GM10847 (cell line): ENCODE data around the gene RAB3D.

ENCODE experiments used
- POLR2A ChIP-seq: IDR thresholded peaks from 2 replicates; pipeline ENCODE4 v1.6.1; 2011; ENCODE audit not compliant: insufficient read length; ENCODE audit errors: extremely low read depth

Gene RAB3D, protein sequence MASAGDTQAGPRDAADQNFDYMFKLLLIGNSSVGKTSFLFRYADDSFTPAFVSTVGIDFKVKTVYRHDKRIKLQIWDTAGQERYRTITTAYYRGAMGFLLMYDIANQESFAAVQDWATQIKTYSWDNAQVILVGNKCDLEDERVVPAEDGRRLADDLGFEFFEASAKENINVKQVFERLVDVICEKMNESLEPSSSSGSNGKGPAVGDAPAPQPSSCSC

GRCh38 chr19:11339254-11340098 is at the start of gene RAB3D:
RAB3D (minus strand) TSS chr19:11339657; CDS start chr19:11337399, 2,258 bp downstream.
- peak; percentile 52 for TF ChIP-seq POLR2A

- no peak for TF ChIP-seq POLR2A
Measured at GRCh38 chr19:11387162-11388034, 47.9 kb upstream of the RAB3D start.

DNA sequence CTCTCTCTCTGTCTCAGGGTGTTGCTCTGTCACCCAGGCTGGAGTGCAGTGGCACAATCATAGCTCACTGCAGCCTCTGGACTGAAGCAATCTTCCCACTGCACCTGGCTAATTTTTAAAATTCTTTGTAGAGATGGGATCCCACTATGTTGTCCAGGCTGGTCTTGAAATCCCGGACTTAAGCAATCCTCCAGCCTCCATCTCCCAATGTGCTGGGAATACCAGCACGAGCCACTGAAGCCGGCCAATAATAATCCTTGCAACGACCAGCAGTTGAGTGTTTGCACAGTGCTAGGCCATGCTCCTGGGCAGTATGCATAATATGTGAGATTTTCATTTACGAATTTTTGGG is 45.3 kb upstream of the RAB3D start:
- no peak for TF ChIP-seq POLR2A

GRCh38 chr19:11383706-11384048 is 44.2 kb upstream of the RAB3D start:
- no peak for TF ChIP-seq POLR2A

DNA sequence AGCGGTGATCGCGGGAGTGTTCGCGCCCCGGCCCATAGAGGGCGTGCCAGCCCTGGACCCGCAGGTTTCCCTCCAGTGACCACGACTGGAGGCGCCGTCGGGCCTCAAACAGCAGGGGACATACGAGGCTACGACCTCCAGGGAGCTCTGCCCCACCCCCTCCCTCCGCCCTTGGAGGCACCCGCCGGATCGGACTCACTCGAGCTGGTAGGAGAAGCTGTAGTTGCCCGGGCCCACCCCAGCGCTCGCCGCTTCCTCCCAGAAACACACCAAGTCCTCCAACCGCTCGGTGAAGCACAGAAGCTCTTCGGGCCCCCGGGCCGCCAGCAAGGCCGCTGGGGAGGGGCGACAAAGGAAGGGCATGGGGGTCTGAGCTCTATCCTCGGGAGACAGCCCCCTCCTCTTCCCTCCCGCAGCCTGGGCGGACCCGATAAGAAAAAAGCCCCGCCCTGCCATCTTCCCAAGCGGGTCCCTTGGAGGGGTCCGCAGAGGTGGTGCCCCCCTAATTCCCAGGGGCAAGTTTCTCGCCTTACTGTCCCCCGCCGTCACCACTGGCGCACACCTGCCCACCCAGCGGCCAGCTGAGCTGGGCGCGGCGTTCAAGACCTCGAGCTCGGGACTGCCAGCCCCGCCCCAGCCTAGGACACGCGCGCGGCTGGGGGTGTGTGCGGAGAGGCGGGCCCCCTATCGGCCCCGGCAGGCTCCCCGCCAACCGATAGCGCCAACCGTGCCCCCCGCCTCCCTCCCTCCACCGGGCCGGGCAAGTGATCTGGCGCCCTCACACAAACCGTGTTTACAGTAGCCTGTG is 43.6 kb upstream of the RAB3D start:
- TF ChIP-seq POLR2A = no peak

DNA sequence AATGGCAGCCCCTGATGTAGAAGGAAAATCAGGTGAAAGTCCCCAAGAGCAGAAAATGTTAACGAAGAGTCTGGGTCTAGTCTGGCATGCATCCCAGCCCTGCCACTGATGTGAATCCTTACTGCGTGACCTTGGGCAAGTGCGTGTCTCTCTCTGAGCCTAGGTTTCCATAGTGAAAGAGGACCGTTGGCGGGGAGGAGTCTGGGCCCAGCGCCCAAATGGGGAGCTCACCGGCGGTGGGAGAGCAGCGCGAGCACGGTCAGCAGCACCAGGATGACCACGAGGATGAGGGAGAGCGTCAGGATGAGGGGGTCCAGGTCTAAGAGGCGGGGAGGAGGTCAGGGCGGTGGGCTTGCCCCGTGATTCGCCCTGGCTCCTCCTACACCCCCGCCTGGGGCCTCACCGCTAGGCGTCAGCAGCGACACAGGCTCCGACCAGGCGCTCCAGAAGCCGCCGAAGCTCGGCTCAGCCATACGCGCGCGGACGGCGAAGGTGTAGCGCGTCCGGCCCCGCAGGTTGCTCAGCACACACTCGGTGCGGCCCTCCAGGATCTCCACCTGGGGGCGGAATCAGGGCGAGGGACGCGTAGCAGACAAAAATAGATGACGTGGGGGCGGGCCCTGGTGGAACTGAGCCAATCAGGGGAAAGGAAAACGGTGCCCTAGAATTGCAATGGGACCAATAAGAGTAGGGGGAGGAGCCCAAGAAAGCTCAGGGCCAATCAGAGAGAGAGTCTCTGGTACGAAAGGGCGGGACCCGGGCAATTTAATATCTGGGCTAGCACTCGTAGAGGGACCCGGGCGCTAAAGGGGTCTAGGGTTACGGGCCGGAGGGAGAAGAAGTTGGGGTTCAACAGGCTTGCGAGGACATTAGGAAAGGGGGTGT is 41.4 kb upstream of the RAB3D start:
- peak; percentile 87 for TF ChIP-seq POLR2A

- no peak for TF ChIP-seq POLR2A
Measured at GRCh38 chr19:11379857-11380350, 40.4 kb upstream of the RAB3D start.

GRCh38 chr19:11378319-11379189 is 39.1 kb upstream of the RAB3D start:
- no peak for TF ChIP-seq POLR2A

DNA sequence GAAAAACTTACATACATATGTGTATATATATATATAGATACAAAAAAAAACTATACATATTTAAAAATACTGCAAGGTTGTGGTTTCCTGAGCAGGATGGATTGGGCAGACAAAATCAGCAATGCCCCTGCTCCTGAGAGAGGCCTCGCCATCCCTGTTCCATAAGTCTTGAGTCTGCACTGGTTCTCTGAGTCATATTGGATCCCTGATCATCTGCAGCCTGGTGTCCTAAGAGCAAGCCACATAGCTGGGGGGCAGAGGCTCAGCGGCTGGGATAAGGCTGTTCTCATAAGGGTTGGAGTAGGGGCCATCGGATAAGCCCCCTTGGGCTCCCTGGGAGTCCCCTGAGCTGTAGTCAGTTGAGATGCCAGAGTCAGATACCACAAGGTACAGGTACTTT is 38.3 kb upstream of the RAB3D start:
- TF ChIP-seq POLR2A = no peak

GRCh38 chr19:11377237-11377636 is 37.8 kb upstream of the RAB3D start:
- no peak for TF ChIP-seq POLR2A

GRCh38 chr19:11375143-11375948 is 35.9 kb upstream of the RAB3D start:
- peak; percentile 30 for TF ChIP-seq POLR2A
